GM21390 (cell line): Measurements from ENCODE around the gene TEX30.

ENCODE experiments used
- ATAC-seq: cut with Tn5 transposase; IDR thresholded peaks from one replicate; pipeline ENCODE4 v1.9.1; 2021; ENCODE audit not compliant: unreplicated experiment

The TEX30 gene

GRCh38 chr13:102779436-102780159 lies 6.0 kb upstream of the TEX30 start:
- ATAC-seq = no peak

- ATAC-seq = no peak
Observed at GRCh38 chr13:102777736-102778135, 4.2 kb upstream of the TEX30 start.

- no peak for ATAC-seq
Observed at GRCh38 chr13:102776271-102776670, 2.7 kb upstream of the TEX30 start.

- ATAC-seq = no peak
Observed at GRCh38 chr13:102774591-102775520, 1.3 kb upstream of the TEX30 start.

- ATAC-seq = no peak
Observed at GRCh38 chr13:102774214-102774568, 605 bp upstream of the TEX30 start.

- ATAC-seq = no peak
Observed at GRCh38 chr13:102772042-102772425, 1.6 kb downstream of the TEX30 start.

GRCh38 chr13:102771298-102772041 lies 2.1 kb downstream of the TEX30 start:
- no peak for ATAC-seq

GRCh38 chr13:102770435-102770834 lies 3.2 kb downstream of the TEX30 start:
- ATAC-seq = no peak

- no peak for ATAC-seq
Observed at GRCh38 chr13:102769679-102770078, 3.9 kb downstream of the TEX30 start.

- ATAC-seq = no peak
Observed at GRCh38 chr13:102768909-102769308, 4.7 kb downstream of the TEX30 start.

GRCh38 chr13:102763741-102764140 lies 9.8 kb downstream of the TEX30 start:
- ATAC-seq = no peak

- no peak for ATAC-seq
Observed at GRCh38 chr13:102761071-102761470, 12.5 kb downstream of the TEX30 start.

GRCh38 chr13:102758842-102759241 lies 14.7 kb downstream of the TEX30 start:
- ATAC-seq = no peak

GRCh38 chr13:102757006-102757405 lies 16.6 kb downstream of the TEX30 start:
- ATAC-seq = no peak

GRCh38 chr13:102751886-102752285 lies 21.7 kb downstream of the TEX30 start:
- no peak for ATAC-seq

GRCh38 chr13:102742506-102742905 lies 31.1 kb downstream of the TEX30 start:
- ATAC-seq = no peak

GRCh38 chr13:102742101-102742500 lies 31.5 kb downstream of the TEX30 start:
- no peak for ATAC-seq

GRCh38 chr13:102729560-102730270 lies 43.9 kb downstream of the TEX30 start:
- ATAC-seq = no peak

- ATAC-seq = no peak
Observed at GRCh38 chr13:102726430-102726829, 47.2 kb downstream of the TEX30 start.

- no peak for ATAC-seq
Observed at GRCh38 chr13:102724923-102725322, 48.7 kb downstream of the TEX30 start.

GRCh38 chr13:102721800-102722231 lies 51.8 kb downstream of the TEX30 start:
- no peak for ATAC-seq
